Cortex of kidney (tissue), 1 donor: ENCODE results near the gene GNG12.

Experiments used
- DNase-seq: peaks from one replicate; lab custom pipeline; 2025; lab: John Stamatoyannopoulos, UW

The GNG12 gene

DNA sequence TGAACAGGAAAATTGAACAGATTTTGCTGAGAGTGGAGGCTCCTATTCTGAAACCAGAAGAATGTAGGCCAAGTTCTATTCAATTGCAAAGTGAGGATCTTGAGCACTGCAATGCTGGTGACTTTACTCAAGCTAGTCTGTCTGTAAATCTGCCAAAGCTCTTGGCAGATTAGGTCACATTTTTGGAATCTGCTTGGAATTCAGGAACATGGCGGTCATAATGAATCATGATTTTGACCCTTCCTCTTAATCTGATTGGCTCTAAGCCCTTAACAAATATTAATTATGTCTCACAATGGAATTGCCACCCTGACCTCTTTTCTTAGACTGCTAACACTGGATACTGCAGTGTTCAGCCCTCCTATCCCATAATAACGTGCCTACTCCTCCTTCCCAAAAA lies 7.2 kb upstream of the GNG12 start:
- no peak for DNase-seq

GRCh38 chr1:67839826-67840225 lies 6.6 kb upstream of the GNG12 start:
- no peak for DNase-seq

DNA sequence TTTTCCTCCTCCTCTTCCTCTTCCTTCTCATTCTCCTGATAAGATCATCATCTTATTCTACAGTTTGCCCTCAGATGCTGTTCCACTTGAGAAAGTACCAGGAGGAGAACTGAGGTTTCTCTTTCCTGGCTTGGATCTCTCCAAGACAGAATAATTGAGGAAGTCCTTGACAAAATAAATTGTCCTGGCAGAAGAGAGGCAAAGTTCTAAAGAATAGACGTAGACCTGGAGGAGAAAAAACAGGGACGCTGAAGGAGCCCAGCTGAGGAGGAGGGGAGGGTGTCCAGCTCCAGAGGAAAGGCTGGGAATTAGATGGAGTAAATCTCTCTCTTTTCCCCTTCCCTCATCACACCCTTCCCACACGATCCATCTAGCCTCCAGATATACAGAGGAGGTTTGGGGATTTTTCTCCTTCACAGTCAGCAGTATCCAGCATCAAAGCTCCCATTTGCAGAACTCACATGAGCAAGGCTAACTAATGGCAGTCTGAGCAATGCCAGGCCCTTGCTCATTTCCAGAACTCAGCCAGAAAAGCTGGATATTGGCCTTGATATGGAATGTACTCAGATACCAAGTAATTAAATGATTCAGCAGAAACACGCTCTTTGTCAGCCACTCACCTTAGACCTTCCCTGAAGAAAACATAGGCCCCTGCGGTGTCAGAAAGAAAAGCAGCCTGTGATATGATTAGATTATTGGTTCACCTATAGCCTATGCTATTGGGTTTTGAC lies 5.1 kb upstream of the GNG12 start:
- DNase-seq, result no peak

- DNase-seq, result no peak
These were observed 3.5 kb upstream of the GNG12 start for GRCh38 chr1:67836769-67837168.

DNA sequence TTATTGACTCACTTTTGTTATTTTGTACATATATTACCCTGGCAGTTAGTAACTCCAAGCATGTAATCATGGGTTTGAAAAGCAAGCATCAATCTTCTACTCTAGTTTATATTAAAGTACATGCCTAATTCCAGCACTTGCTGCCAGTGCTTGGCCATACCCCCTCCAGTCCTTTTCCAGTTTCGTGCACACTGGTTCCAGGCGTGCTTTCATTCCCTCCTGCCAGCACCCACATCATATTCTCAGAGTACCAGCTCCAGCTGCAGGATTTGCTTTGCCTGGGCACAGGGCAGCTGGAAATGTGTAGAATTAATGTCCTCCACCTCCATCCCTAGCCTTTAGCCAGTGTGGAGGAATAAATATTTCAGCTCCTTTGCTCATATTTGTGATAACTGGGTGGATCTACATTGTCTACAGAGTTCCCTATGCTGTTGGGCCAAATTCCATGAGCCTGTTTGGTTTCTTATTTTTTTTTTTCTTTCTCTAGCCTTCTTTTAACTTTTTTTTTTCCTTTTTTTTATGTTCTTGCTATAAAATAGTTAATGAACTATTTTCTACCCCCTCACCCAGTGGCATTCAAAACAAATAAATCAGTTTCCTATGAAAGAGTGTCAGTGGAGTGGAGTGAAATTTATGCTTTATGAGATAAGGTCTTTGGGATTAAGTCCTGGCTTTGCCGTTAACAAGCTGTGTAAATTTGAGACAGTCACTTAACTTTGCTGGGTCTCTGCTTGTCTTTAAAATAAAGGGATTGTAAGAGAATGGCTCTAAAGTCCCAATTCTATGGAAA lies 2.6 kb upstream of the GNG12 start:
- DNase-seq, result no peak

DNA sequence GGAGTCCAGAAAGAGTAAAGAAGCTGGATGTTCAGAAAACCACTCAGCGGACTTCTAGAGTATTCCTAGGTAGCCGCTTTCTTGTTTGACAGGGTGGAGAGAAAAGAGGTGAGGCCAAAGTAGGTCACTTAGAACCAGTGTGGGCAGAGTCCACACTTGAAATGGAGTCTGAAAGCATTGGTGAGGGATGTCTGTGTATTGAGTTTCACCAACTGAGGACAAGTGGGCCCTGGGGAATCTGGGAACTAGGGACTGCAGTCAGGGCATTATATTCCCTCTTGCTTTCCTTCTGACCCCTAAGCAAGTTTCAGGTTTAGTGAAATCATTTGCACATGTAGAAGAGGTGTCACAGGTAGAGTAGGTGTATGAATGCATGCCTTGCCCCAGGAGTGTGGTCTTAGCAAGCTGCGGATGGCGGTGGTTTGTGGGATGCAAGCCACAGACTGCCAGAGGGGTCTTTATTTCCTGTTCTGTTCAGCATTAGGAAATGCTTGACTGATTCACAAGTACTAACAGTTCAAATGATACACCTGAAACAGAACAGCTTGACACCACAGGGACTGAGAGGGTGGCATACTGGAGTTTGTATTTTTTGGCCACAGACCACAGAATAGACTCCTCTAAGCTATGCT lies 1.1 kb upstream of the GNG12 start:
- DNase-seq, result no peak

- no peak for DNase-seq
These were observed 304 bp upstream of the GNG12 start for GRCh38 chr1:67833602-67833940.

DNA sequence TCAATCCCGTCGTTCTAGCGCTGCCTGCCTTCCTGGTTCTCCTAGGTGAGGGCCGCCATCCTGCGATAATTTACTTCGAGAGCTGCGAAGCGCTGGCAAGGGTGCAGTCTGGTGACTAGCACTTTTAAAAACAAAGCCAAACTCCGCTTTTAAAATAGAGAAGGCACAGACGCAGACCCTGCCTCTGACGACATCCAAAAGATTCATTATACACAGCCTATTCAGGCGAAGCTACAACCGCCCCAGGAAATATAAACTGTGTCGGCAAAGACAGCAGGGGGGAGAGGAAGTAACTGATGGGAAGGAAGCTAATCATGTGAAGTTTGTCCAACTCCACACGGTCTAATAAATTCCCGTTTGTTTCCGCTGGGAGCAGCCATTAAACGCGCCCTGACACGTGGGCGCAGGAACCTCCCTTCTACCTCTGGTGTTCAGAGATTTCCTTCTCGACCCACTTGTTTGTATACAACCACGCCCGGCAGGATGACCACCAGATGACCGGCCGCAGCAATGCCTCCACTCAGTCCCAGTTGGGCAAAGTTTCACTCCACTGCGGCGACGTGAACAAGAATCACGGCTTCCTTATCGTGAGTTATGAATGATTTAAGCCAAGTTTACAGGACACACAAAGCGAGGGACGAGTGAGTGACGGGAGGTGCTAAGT lies 1.3 kb downstream of the GNG12 start:
- DNase-seq, result no peak

DNA sequence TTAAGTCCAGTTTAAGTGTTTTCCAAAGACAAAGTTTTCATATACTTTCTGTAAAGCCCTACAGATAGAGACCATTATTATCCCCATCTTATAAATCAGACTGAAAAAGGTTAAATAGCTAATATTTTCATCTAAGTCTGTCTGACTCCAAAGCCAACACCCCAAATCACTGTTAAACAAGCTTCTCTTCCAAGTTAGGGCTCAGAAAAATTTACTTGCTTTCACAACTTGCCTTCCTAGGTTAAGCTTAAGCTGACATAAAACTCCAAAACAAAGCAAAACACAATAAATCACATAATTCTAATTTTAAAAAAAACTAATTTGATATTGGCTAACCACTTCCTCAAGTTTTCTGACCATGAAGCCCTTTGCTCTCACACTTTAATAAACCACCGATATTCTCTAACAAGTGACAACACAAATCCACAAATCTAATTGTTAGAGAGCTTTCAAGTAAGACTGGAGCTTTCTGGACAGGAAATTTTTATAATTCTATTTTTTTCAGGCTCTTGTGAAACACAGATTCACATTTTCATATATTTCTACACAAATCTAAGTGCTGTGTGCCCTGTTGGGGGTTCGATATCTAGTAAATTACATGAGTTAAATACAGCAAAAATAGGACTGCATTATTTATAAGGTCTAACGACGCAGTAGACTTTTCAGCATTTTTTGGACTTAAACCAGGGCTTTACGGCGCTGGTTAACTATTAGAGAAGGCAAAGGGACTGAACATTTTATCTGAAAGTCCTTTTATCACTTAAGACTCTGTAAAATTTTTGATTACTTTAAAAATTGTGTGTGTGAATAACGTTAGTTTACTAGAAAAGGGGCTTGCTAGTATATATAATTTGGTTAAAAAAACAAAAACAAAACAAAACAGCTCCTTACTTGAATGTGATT lies 2.1 kb downstream of the GNG12 start:
- DNase-seq, result no peak

GRCh38 chr1:67830226-67830625 lies 3.0 kb downstream of the GNG12 start:
- DNase-seq, result no peak

DNA sequence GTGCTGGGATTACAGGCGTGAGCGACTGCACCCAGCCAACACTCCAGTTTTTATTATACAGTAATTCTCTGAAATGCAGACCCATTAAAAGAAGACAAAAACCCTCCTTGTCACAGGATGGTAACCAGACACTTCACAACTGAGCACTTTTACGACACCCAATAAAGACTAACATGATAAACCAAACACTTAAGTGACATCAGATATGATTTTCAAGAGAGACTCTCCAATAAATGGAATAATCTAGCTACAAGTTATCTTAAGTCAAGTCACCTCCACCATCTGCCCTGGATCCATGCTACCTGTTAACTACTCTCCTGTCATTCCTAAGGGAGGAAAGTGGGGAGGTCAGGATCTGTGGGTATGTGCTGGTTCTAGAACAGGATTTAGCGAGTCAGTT lies 5.6 kb downstream of the GNG12 start:
- DNase-seq, result no peak

GRCh38 chr1:67825591-67825990 lies 7.7 kb downstream of the GNG12 start:
- no peak for DNase-seq

- DNase-seq, result no peak
These were observed 8.5 kb downstream of the GNG12 start for GRCh38 chr1:67824766-67825165.

- no peak for DNase-seq
These were observed 9.7 kb downstream of the GNG12 start for GRCh38 chr1:67823615-67824014.

DNA sequence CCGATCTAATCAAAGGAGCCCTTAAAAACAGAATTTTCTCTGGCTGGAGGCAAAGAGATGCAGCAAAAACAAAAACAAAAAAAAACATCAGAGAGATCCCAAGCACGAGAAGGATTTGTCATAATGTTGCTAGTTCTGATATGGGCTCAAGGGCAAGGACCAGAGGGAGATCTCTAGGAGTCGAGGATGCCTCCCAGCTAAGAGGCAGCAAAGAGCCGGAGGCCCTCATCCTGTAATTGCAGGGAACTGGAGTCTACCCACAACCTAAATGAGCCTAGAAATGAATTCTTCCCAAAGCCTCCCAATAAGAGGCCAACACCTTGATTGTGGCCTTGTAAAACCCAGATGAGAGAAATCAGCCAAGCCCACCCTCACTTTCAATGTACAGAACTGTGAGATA lies 12.0 kb downstream of the GNG12 start:
- DNase-seq, result no peak

DNA sequence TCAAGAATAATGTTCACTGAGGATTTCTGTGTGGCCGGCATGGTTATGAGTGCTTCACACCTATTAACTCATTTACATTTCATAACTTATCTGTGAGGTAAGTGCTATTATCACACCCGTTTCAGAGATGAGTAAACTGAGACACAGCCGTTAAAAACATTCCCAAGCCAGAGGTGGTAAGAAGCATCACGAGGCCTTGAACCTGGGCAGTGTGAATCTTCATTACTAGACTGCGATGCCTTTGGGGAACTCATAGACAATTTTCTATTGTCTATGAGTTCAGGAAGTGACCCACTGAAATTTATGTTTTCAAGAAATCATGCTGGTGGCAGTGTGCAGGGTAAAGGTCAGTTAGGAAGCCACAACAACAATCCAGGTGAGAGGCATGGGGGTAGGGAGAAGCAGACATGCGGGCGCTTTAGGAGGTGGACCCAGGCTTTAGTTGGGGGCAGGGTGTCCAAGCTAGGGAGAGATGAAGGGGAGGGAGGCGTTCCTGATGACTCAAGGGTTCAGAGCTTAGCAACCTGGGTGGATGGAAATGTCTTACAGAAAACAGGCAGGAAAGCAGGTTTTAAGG lies 14.5 kb downstream of the GNG12 start:
- no peak for DNase-seq

- no peak for DNase-seq
These were observed 15.1 kb downstream of the GNG12 start for GRCh38 chr1:67818162-67818561.

- no peak for DNase-seq
These were observed 15.9 kb downstream of the GNG12 start for GRCh38 chr1:67817319-67817718.

DNA sequence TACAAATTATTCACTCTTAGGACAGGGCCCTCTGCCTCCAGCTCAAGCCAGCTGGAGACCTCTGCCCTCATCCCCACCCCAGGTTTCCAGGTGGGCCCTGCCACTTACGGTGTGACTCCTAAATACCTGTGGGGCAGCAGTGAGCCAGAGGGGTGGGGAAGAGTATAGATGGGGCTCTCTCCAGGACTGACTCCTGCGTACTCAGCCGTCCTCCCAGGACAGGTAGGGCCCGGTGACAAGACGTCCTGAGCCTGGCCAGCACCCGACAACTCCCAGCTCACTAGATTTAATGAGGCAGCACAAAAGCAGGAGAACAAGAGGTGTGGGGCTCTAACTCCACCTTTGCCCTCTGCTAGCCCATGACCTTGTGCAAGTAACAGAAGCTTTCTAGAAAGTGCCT lies 16.8 kb downstream of the GNG12 start:
- DNase-seq, result no peak

DNA sequence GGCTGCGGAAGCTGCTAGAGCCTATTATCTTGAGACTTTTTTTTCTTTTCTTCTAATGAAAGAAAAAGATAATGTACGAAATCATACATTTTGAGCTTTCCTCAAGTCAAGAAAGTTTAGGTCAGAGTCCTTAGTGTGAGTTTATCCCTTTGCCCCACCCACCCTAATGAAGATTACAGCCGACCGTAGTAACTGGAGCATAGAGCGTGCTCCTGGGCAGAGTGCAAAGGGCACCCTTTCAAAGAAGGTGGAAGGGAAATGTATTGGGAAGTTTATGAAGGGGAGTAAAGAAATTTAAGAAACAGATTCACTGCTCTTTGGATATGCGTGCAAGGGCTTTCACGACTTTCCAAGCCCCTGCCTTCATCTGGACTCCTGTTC lies 17.2 kb downstream of the GNG12 start:
- no peak for DNase-seq

GRCh38 chr1:67815303-67816094 lies 17.8 kb downstream of the GNG12 start:
- DNase-seq, result no peak
